VCaP (cell line): ENCODE measurements around the gene TNKS2.

ENCODE experiments used
- H3K27ac ChIP-seq: fragments of 450-650 bp; 2 replicates; pipeline ENCODE4 v1.5.1; 2017
- CTCF ChIP-seq: fragments of 450-650 bp; conservative IDR thresholded peaks from 2 replicates; pipeline ENCODE4 v1.5.1; 2017; ENCODE audit warnings: mild to moderate bottlenecking, moderate library complexity

Gene TNKS2

GRCh38 chr10:91796331-91797047 lies 1.7 kb upstream of the TNKS2 start:
- H3K27ac ChIP-seq, result peak overlapping the region; percentile 96
- TF ChIP-seq CTCF, result no peak

- H3K27ac ChIP-seq, result peak overlapping the region; percentile 96
- no peak for TF ChIP-seq CTCF
Measured at GRCh38 chr10:91797048-91797690, 1.1 kb upstream of the TNKS2 start.

- H3K27ac ChIP-seq, result peak overlapping the region; percentile 96
- no peak for TF ChIP-seq CTCF
Measured at GRCh38 chr10:91798649-91799611, 704 bp downstream of the TNKS2 start.

- TF ChIP-seq CTCF, result no peak
- H3K27ac ChIP-seq, result peak overlapping the region; percentile 96
Measured at GRCh38 chr10:91799612-91799975, 1.4 kb downstream of the TNKS2 start.

GRCh38 chr10:91800182-91800581 lies 2.0 kb downstream of the TNKS2 start:
- peak overlapping the region; percentile 96 for H3K27ac ChIP-seq
- TF ChIP-seq CTCF, result no peak

GRCh38 chr10:91800756-91801155 lies 2.5 kb downstream of the TNKS2 start:
- TF ChIP-seq CTCF, result no peak
- H3K27ac ChIP-seq, result peak overlapping the region; percentile 96
